HepG2 (cell line): ENCODE data around the gene SRXN1. TPM values are rescaled to one million over a fixed set of nuclear protein-coding genes. Genes with fewer than 3 reads are reported as not detected.
A peak's percentile ranks its signal among the peaks of the same experiment; 100 is the strongest.

Source experiments
- FOXM1 ChIP-seq: sonication (generic); formaldehyde crosslinking; IDR thresholded peaks from 2 replicates; pipeline ENCODE4 v1.5.0; 2020; ENCODE audit warnings: missing genetic modification reagents
- GRHL1 ChIP-seq: sonication (generic); formaldehyde crosslinking; conservative IDR thresholded peaks from 2 replicates; pipeline ENCODE4 v1.8.0; 2022; ENCODE audit warnings: missing genetic modification reagents
- KMT2A ChIP-seq: sonication (generic); formaldehyde crosslinking; IDR thresholded peaks from 2 replicates; pipeline ENCODE4 v1.4.0; 2020; ENCODE audit warnings: missing genetic modification reagents
- MLX ChIP-seq: IDR thresholded peaks from 2 replicates; pipeline ENCODE4 v1.6.1; 2016
- NR2F2 ChIP-seq: IDR thresholded peaks from 2 replicates; pipeline ENCODE4 v1.6.1; 2012; ENCODE audit warnings: low read depth, inconsistent platforms, borderline replicate concordance
- TFDP1 ChIP-seq: IDR thresholded peaks from 2 replicates; pipeline ENCODE4 v1.6.1; 2016; ENCODE audit warnings: missing compliant biosample characterization, missing genetic modification reagents, borderline replicate concordance
- U2AF1 ChIP-seq: fragments of 200-400 bp; formaldehyde crosslinking; optimal IDR thresholded peaks from 2 replicates; pipeline ENCODE3; 2017; ENCODE audit warnings: mild to moderate bottlenecking, low read depth, low read length
- ZBTB3 ChIP-seq: sonication (generic); formaldehyde crosslinking; IDR thresholded peaks from 2 replicates; pipeline ENCODE4 v1.4.0; 2020; ENCODE audit warnings: low read depth, mild to moderate bottlenecking, moderate library complexity, missing genetic modification reagents, borderline replicate concordance
- ZFP37 ChIP-seq: sonication (generic); formaldehyde crosslinking; IDR thresholded peaks from 2 replicates; pipeline ENCODE4 v1.4.0; 2020; ENCODE audit warnings: missing genetic modification reagents, borderline replicate concordance
- ZNF142 ChIP-seq: sonication (generic); formaldehyde crosslinking; IDR thresholded peaks from 2 replicates; pipeline ENCODE4 v1.4.0; 2020; ENCODE audit warnings: missing genetic modification reagents
- ZNF234 ChIP-seq: sonication (generic); formaldehyde crosslinking; conservative IDR thresholded peaks from 2 replicates; pipeline ENCODE4 v1.5.1; 2020; ENCODE audit warnings: mild to moderate bottlenecking, missing genetic modification reagents
- ZNF280B ChIP-seq: sonication (generic); formaldehyde crosslinking; IDR thresholded peaks from 2 replicates; pipeline ENCODE4 v1.5.0; 2020; ENCODE audit warnings: missing genetic modification reagents, mild to moderate bottlenecking, borderline replicate concordance
- ZNF670 ChIP-seq: sonication (generic); formaldehyde crosslinking; IDR thresholded peaks from 2 replicates; pipeline ENCODE4 v1.8.0; 2022; ENCODE audit warnings: mild to moderate bottlenecking, missing genetic modification reagents, borderline replicate concordance
- ZNF7 ChIP-seq: IDR thresholded peaks from 2 replicates; pipeline ENCODE4 v1.6.1; 2016; ENCODE audit warnings: missing biosample characterization, missing genetic modification reagents
- ZNF839 ChIP-seq: sonication (generic); formaldehyde crosslinking; IDR thresholded peaks from 2 replicates; pipeline ENCODE4 v1.4.0; 2020; ENCODE audit warnings: missing genetic modification reagents, mild to moderate bottlenecking, borderline replicate concordance
- polyA plus RNA-seq, 8 experiments: library from polyadenylated mRNA; depleted of rRNA in 3 of 8; stranded (reverse) in 7 of 8; unstranded in 1 of 8; fragments of >200 nt; fragmentation: Illumina TruSeq in 4 of 8; extraction: Trizol in 4 of 8; gene quantifications; 2 replicates each; pipeline versions ENCODE4 v1.2.1 to v1.2.3, GENCODE V29; 2011 to 2016; ENCODE audit warnings: low read depth in 4 of 8, missing spikeins in 1 of 8, mixed read lengths in 1 of 8; ENCODE audit not compliant: insufficient read depth in 1 of 8
- total RNA-seq, 5 experiments: library from RNA; depleted of rRNA; stranded (reverse); fragments of >200 nt; fragmentation: Illumina TruSeq; extraction: Trizol; gene quantifications; 2 replicates each; pipeline ENCODE4 v1.2.3, GENCODE V29; 2016; ENCODE audit warnings: low read depth in 1 of 5

The SRXN1 gene
- total and polyA plus RNA-seq, 2 of the 13 experiments (the other 11 are each of a cell fraction or from before 2014, with no cell fraction given) = 29.9 to 87.7 TPM

GRCh38 chr20:653110-653589 is at the start of gene SRXN1 (continued):
- peak; percentile 49; the same call in 1 of the 2 replicates for TF ChIP-seq MLX (CRISPR knock-in tag)
- no peak for TF ChIP-seq ZNF839 (CRISPR knock-in tag)
- TF ChIP-seq ZNF280B (CRISPR knock-in tag) = 0 out of 2 replicates have a peak, but pooled peaks have one; percentile 45
- TF ChIP-seq NR2F2 = no peak
- TF ChIP-seq U2AF1 = no peak
- TF ChIP-seq GRHL1 (CRISPR knock-in tag) = no peak; the same call in 1 of the 2 replicates
- TF ChIP-seq ZNF670 (CRISPR knock-in tag) = no peak; the same call in 1 of the 2 replicates
- 0 out of 2 replicates have a peak, but pooled peaks have one; percentile 16 for TF ChIP-seq ZNF7 (CRISPR knock-in tag)
- no peak for TF ChIP-seq ZFP37 (CRISPR knock-in tag)
- TF ChIP-seq TFDP1 (CRISPR knock-in tag) = peak; percentile 68; the same call in 1 of the 2 replicates
- peak; percentile 90; the same call in 1 of the 2 replicates for TF ChIP-seq ZNF142 (CRISPR knock-in tag)
- no peak for TF ChIP-seq FOXM1 (CRISPR knock-in tag)
- 0 out of 2 replicates have a peak, but pooled peaks have one; percentile 36 for TF ChIP-seq KMT2A (CRISPR knock-in tag)
- TF ChIP-seq ZBTB3 (CRISPR knock-in tag) = no peak; the same call in 1 of the 2 replicates
- no peak for TF ChIP-seq ZNF234 (CRISPR knock-in tag)
